Activated T-cell treated with anti-CD3 and anti-CD28 coated beads for 4 hours (primary cell): ENCODE data around the gene FERMT3.

Source experiments
- DNase-seq: peaks from one replicate; pipeline ENCODE4 v3.0.0-alpha.2; 2020

The FERMT3 gene

DNA sequence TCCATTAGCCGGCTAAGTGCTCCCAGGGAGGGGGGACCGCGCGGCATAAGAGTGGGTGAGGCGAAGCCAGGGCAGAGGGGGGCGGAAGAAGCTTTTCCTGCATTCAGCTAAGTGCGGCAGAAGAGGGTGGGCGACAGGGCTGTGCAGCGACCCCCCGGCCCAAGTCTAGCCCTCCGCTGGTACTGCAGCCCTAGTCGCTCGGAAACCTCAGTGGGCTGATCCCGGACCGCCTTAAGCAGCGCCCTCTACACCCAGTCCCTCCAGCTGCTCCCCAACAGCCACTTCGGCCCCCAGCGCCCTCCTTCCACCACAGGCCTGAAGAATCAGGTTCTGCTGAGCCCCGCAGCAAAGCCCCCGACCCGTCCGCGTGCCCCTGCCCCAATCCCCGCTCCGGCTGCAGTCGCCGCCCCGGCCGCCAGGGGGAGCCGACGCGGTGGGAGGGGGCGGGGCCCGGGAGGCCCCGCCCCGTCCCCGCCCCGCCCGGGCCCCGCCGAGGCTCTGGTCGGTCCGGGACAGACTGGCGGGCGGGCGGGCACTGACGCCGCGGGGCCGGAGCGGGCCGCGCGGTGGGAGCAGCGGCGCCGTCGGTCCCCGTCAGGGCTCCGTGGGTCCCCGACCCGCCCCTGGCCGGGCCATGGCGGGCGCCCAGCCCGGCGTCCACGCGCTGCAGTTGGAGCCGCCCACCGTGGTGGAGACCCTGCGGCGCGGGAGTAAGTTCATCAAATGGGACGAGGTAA, 44.7 kb downstream of the FERMT3 start, which contains the start of gene PLCB3:
PLCB3 (plus strand) TSS at position 515 of the 737 bp plus-strand sequence; CDS start at position 635, 120 bp downstream.
- peak; percentile 59 for DNase-seq

- DNase-seq = no peak
These were observed 45.2 kb downstream of the FERMT3 start for GRCh38 chr11:64251753-64252002.

DNA sequence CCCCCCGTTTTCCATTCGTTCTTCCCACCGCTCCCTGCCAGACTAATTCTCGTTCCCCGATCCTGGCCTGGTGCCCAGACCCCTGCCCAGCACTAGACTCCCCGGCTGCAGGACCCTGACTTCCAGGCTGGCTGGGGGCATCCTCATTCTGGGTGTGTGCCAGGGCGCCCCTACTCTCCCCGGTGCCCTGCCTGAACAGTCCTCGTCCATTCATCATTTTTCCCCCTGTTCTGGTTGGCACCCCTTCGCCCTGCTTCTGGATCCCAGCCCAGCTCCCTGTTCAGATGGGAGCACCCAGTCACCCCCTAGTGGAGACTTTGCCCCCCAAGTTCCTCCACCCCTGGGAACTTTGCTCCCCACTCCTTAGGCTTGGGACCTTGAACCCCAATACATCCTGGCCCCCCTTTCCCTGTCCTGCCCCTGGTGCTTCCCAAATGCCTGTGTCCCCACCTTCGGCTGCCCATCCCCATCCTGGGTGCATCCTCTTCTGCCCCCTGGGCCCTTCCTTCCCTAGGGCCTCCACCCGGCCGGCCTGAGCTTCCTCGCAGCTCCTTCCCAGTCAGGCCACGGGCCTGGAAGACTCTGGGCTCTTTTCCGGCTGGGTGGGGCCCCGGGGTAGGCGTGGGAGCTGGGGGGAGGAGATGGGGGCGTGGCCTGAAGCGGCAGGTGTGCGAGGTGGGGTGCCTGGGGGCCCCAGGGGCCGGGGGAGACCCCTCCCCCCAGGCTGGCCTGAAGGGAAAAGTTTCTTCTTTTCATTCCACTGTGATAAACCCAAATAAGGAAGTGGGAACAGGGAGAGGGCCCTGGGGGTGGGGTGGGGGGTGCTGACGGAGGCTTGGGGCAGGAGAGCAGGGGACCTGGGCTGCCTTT, 45.7 kb downstream of the FERMT3 start:
- no peak for DNase-seq

DNA sequence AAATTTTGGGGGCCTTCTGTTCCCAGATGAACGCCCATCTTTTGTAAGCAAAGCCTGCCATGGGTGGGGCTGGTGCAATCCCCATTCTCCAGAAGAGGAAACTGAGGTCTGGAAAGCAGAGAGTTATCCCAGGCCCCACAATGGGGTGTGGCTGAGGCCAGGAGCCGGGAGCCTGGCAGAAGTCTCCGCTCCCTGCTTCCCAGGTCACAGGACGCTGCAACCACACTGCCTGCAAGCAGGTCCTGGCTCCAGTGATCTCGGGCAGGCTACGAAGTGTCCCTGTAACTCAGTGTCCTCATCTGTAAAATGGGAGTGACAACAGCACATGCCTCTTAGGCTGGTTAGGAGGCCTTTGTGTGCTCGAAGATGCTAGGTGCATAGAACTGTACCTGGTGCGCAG, 46.5 kb downstream of the FERMT3 start:
- DNase-seq = no peak

- DNase-seq = no peak
These were observed 47.0 kb downstream of the FERMT3 start for GRCh38 chr11:64253481-64253880.

- no peak for DNase-seq
These were observed 47.8 kb downstream of the FERMT3 start for GRCh38 chr11:64254326-64254725.

DNA sequence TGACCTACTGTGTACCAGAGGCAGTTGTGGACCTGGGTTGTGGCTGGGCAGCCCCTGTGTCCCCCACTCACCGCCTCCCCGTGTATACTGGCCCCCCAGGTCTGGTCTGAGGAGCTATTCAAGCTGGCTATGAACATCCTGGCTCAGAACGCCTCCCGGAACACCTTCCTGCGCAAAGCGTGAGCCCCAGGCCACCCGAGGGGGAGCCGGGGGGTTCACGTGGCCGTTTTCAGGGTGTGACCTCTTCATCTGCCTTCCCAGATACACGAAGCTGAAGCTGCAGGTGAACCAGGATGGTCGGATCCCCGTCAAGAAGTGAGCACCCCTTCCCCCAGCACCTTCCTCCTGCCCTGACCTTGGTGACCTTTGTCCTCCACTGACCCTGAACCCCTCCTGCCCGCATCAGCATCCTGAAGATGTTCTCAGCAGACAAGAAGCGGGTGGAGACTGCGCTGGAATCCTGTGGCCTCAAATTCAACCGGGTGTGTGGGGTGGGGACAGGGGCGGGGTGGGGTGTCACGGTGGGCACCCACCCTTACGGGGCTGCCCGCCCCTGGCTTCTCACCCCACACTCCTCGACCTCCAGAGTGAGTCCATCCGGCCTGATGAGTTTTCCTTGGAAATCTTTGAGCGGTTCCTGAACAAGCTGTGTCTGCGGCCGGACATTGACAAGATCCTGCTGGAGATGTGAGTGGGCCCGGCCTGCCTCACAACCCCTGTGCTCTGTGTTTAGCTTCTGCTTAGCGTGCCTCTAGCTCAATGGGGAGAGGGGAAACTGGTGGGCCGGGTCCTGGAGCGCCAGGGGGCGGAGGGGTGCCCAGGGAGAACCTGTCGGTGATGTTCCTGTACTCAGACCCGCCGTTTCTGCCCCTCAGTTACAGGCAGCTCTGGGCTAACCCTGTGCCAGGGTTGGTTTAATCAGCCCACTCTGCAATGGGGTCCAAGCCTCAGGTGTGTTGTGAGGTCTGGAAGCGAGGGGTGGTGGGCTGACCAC, 48.9 kb downstream of the FERMT3 start:
- no peak for DNase-seq

- no peak for DNase-seq
These were observed 49.8 kb downstream of the FERMT3 start for GRCh38 chr11:64256300-64256699.

GRCh38 chr11:64258356-64258755, 51.8 kb downstream of the FERMT3 start:
- no peak for DNase-seq

GRCh38 chr11:64258946-64259532, 52.5 kb downstream of the FERMT3 start:
- no peak for DNase-seq

DNA sequence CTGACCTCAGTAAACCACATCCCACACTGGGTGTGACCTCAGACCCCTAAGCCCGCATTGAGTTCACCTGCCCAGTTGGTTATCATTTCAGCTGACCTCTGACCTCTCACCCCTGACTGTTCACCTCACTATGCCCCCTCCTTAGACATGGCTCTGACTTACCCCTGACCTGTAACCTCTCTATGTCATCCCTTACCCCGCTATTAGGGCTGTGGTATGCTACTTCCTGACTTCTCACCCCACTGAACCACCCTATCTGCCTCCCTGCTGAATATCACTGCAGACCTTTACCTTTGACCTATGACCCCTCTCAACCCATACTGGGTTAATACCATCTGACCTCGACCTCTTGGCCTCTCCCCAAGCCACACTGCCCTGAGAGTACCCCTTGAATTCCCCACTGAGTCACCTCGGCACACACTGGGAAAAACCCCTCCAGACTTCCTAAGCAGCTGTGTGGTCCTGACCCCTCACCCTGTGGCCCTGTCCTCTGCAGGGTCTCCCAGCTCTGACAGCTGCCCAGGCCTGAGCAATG, 53.1 kb downstream of the FERMT3 start:
- DNase-seq = no peak

DNA sequence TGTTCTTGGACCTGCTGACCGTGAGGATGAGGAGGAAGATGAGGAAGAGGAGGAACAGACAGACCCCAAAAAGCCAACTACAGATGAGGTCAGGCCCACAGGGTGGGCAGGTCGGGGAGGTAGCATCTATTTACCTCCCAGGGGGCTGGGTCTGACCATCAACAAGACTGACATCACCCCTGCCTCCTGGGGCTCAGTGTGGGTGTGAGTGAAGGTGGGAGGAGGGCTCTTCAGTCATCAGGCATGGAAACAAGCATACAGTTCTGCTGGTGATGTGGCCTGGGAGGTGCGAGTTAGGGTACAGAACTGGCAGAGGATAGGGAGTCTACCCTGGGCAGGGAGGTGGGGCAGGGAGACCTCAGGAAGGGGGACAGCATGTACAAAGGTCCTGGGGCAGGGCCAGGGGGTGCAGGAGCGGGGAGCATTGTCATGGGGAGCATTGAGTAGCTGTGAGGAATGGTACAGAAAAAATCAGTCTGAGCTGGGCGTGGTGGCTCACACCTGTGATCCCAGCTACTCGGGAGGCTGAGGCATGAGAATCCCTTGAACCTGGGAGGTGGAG, 53.7 kb downstream of the FERMT3 start:
- DNase-seq = no peak

GRCh38 chr11:64261556-64262080, 55.1 kb downstream of the FERMT3 start:
- DNase-seq = no peak

DNA sequence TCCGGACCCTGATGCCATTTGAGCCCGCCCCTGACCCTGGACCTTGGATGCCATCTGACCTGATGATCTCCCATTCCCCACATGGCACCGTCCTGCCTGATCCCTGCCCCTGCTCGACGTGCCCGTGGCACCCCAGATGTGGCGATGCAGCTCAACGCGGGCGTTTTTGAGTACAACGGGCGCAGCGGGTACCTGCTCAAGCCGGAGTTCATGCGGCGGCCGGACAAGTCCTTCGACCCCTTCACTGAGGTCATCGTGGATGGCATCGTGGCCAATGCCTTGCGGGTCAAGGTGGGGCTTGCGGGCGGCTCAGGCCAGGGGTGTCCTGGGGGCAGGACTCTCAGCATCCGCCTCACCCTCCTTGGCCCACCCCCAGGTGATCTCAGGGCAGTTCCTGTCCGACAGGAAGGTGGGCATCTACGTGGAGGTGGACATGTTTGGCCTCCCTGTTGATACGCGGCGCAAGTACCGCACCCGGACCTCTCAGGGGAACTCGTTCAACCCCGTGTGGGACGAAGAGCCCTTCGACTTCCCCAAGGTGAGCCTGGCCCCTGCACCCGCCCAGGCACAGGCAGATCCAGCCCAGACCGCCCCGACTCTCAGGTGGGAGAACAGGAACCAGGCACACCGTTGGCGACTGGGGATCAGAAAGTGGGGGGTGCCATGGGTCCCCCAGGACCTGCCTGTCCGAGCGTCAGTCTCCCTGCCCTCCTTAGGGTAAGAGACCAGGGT, 55.9 kb downstream of the FERMT3 start:
- no peak for DNase-seq

GRCh38 chr11:64263021-64263946, 56.8 kb downstream of the FERMT3 start:
- DNase-seq = no peak

GRCh38 chr11:64263947-64264317, 57.4 kb downstream of the FERMT3 start:
- DNase-seq = no peak

- DNase-seq = no peak
These were observed 57.9 kb downstream of the FERMT3 start for GRCh38 chr11:64264371-64264852.

- DNase-seq = no peak
These were observed 58.9 kb downstream of the FERMT3 start for GRCh38 chr11:64265176-64266160.

DNA sequence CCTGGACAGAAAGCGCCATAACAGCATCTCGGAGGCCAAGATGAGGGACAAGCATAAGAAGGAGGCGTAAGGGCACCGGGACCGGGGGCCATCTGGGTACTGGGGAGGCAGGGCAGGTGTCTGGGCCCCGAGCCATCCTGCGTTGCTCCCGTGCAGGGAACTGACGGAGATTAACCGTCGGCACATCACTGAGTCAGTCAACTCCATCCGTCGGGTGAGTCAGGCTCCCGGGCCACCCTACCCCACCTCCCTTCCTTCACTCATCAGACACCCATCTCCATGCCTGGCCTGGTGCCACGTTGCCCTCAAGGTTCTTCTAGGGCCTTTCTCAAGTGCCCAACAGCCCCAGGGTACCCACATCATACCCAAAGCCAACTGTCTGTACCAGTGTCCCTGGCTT, 59.8 kb downstream of the FERMT3 start:
- no peak for DNase-seq
